Thyroid gland (tissue), 4 donors: ENCODE results near the gene JPH4. TPM values are rescaled to one million over a fixed set of nuclear protein-coding genes. Genes with fewer than 3 reads are reported as not detected.

Source experiments
- DNase-seq, 2 donors: peaks; one replicate each; pipeline ENCODE4 v3.0.0-alpha.2; 2019
- H3K27ac ChIP-seq, 3 donors: fragments of 200-600 bp; sonication (generic); 1 replicate in 2 of 3; 2 replicates in 1 of 3; pipeline ENCODE4 v1.5.1; 2016 to 2019; ENCODE audit warnings: mild to moderate bottlenecking in 1 of 3, moderate library complexity in 1 of 3
- H3K27me3 ChIP-seq: fragments of 200-600 bp; sonication (generic); one replicate; pipeline ENCODE4 v1.5.1; 2019
- H3K36me3 ChIP-seq, 2 donors: fragments of 200-600 bp; sonication (generic); one replicate each; pipeline ENCODE4 v1.5.1; 2016 to 2019
- H3K4me1 ChIP-seq, 2 donors: fragments of 200-600 bp; sonication (generic); one replicate each; pipeline ENCODE4 v1.5.1; 2017 to 2019
- H3K4me3 ChIP-seq, 3 donors: fragments of 200-600 bp; sonication (generic); replicated peaks in 1 of 3; 1 replicate in 2 of 3; 2 replicates in 1 of 3; pipeline ENCODE4 v1.5.1; 2016; ENCODE audit warnings: mild to moderate bottlenecking in 1 of 3
- H3K9me3 ChIP-seq: fragments of 200-600 bp; sonication (generic); one replicate; pipeline ENCODE4 v1.5.1; 2017
- CTCF ChIP-seq, 6 experiments: fragments of 200-600 bp in 3 of 6; fragments of 450-650 bp in 3 of 6; sonication (generic) in 3 of 6; IDR thresholded peaks; one replicate each; pipeline ENCODE4 v1.5.1; 2016 to 2019; ENCODE audit warnings: antibody characterized with exemption in 6 of 6, mild to moderate bottlenecking in 2 of 6, inconsistent platforms in 1 of 6, moderate library complexity in 1 of 6
- POLR2A ChIP-seq, 2 donors: fragments of 450-650 bp; IDR thresholded peaks; one replicate each; pipeline ENCODE4 v1.6.1; 2017; ENCODE audit warnings: antibody characterized with exemption in 2 of 2, mild to moderate bottlenecking in 2 of 2, moderate library complexity in 1 of 2
- WGBS, 2 donors: methylation state at CpG; one replicate each; pipeline ENCODE4 v1.1.5; 2017; 5-methylcytosine and 5-hydroxymethylcytosine counted together
- intact Hi-C: fragments of 100-400 bp; cut with DNase I; formaldehyde crosslinking; loops from one replicate; pipeline ENCODE4 v1.15.1; 2023
- total RNA-seq, 4 donors: library from RNA; depleted of rRNA; stranded (reverse); fragments of >200 nt; gene quantifications; one replicate each; pipeline ENCODE4 v1.2.3, GENCODE V29; 2016

Gene JPH4
- total RNA-seq, 4 donors from 2014 or later: 0.11 to 0.54 (median 0.27) TPM; not detected in 1

- DNase-seq: no peak
- WGBS, 2 donors: 89 to 93% methylated on average over 14 to 16 of the region's 16 CpGs
- TF ChIP-seq CTCF (IDR thresholded peaks at IDR 0.05) (no peak), POLR2A (IDR thresholded peaks at IDR 0.05) (no peak)
- Histone ChIP-seq H3K36me3 (no peaks in the 10 kb centered on the region), H3K9me3 (no peaks in the 10 kb centered on the region), H3K4me1 (peaks cover 2 to 6% of the 10 kb centered on the region in 2 donors), H3K4me3 (no peak overlapping the region), H3K27ac (no peak overlapping the region), H3K27me3 (no peaks in the 10 kb centered on the region)
- intact Hi-C loops: no loop called here
These were observed 55.2 kb downstream of the JPH4 start for GRCh38 chr14:23523229-23524016.

- Histone ChIP-seq H3K4me3 (no peak overlapping the region), H3K36me3 (no peaks in the 10 kb centered on the region), H3K27me3 (no peaks in the 10 kb centered on the region), H3K27ac (no peak overlapping the region), H3K4me1 (peaks cover 5 to 7% of the 10 kb centered on the region in 2 donors), H3K9me3 (no peaks in the 10 kb centered on the region)
- no peak for DNase-seq
- intact Hi-C loops: no loop called here
- WGBS, 2 donors: 89 to 91% methylated on average over 8 to 9 of the region's 9 CpGs
- no peak for TF ChIP-seq POLR2A (IDR thresholded peaks at IDR 0.05)
- no peak for TF ChIP-seq CTCF (IDR thresholded peaks at IDR 0.05)
These were observed 55.9 kb downstream of the JPH4 start for GRCh38 chr14:23522643-23523198.

- TF ChIP-seq CTCF (IDR thresholded peaks at IDR 0.05) (no peak), POLR2A (IDR thresholded peaks at IDR 0.05) (no peak)
These were observed 56.6 kb downstream of the JPH4 start for GRCh38 chr14:23521785-23522640.

GRCh38 chr14:23520899-23521533 lies 57.6 kb downstream of the JPH4 start:
- Histone ChIP-seq H3K36me3 (no peaks in the 10 kb centered on the region), H3K4me3 (no peak overlapping the region), H3K27me3 (no peaks in the 10 kb centered on the region), H3K4me1 (peaks cover 5 to 7% of the 10 kb centered on the region in 2 donors), H3K9me3 (no peaks in the 10 kb centered on the region), H3K27ac (no peak overlapping the region)
- 82 to 84% methylated on average over 14 of the region's 14 CpGs for WGBS, 2 donors
- TF ChIP-seq POLR2A (IDR thresholded peaks at IDR 0.05): no peak
- TF ChIP-seq CTCF (IDR thresholded peaks at IDR 0.05): no peak
- no peak for DNase-seq
- intact Hi-C loops: no loop called here

More at GRCh38 chr14:23521785-23522640, 56.6 kb downstream of the JPH4 start:
- intact Hi-C loops: no loop called here
- no peak overlapping the region for H3K4me3 ChIP-seq
- H3K36me3 ChIP-seq: no peaks in the 10 kb centered on the region
- H3K4me1 ChIP-seq: peaks cover 5 to 7% of the 10 kb centered on the region in 2 donors
- DNase-seq: no peak
- H3K9me3 ChIP-seq: no peaks in the 10 kb centered on the region
- H3K27ac ChIP-seq: no peak overlapping the region
- 87 to 88% methylated on average over 13 to 17 of the region's 20 CpGs for WGBS, 2 donors
- H3K27me3 ChIP-seq: no peaks in the 10 kb centered on the region
